22Rv1 (cell line): Measurements from ENCODE around the gene ENO2.

Experiments
- H3K27ac ChIP-seq: fragments of 450-650 bp; 2 replicates; pipeline ENCODE4 v1.5.1; 2017
- CTCF ChIP-seq: fragments of 450-650 bp; IDR thresholded peaks from 2 replicates; pipeline ENCODE4 v1.5.1; 2017; ENCODE audit warnings: mild to moderate bottlenecking
- ZFX ChIP-seq: fragments of 450-650 bp; IDR thresholded peaks from 2 replicates; pipeline ENCODE4 v1.6.1; 2017; ENCODE audit warnings: antibody characterized with exemption, borderline replicate concordance

Gene ENO2

GRCh38 chr12:6923003-6923732 lies 8.8 kb downstream of the ENO2 start:
- peak overlapping the region; percentile 100 for H3K27ac ChIP-seq
- TF ChIP-seq CTCF (no peak), ZFX (no peak)

GRCh38 chr12:6923851-6924250 lies 9.5 kb downstream of the ENO2 start:
- TF ChIP-seq ZFX (no peak), CTCF (no peak)
- H3K27ac ChIP-seq: peak overlapping the region; percentile 100

- TF ChIP-seq CTCF (no peak), ZFX (no peak)
- H3K27ac ChIP-seq: peak overlapping the region; percentile 100
These were observed 10.8 kb downstream of the ENO2 start for GRCh38 chr12:6925239-6925539.

- H3K27ac ChIP-seq: peak overlapping the region; percentile 100
- peak; percentile 17; the same call in 1 of the 2 replicates for TF ChIP-seq CTCF
- no peak for TF ChIP-seq ZFX
These were observed 11.3 kb downstream of the ENO2 start for GRCh38 chr12:6925540-6926279.

GRCh38 chr12:6927379-6928021 lies 13.1 kb downstream of the ENO2 start, which contains the start of gene ATN1:
Gene ATN1, plus strand, starts transcription at chr12:6927959. Its CDS starts 6,043 bp downstream, at chr12:6934002.
- TF ChIP-seq ZFX (no peak), CTCF (no peak)
- H3K27ac ChIP-seq: peak within 1 kb of the TSS; percentile 100

GRCh38 chr12:6928022-6928702 lies 13.8 kb downstream of the ENO2 start:
- no peak for TF ChIP-seq CTCF
- no peak for TF ChIP-seq ZFX

More at GRCh38 chr12:6928022-6928702, 13.8 kb downstream of the ENO2 start:
- peak overlapping the region; percentile 100 for H3K27ac ChIP-seq
